ENCODE measurements around the gene ITGB1BP2.
"Not testable (repeated sequence)": the region's sequence is repeated elsewhere in the genome, so short reads cannot be mapped to it uniquely, and the experiment has no call there.

DNA sequence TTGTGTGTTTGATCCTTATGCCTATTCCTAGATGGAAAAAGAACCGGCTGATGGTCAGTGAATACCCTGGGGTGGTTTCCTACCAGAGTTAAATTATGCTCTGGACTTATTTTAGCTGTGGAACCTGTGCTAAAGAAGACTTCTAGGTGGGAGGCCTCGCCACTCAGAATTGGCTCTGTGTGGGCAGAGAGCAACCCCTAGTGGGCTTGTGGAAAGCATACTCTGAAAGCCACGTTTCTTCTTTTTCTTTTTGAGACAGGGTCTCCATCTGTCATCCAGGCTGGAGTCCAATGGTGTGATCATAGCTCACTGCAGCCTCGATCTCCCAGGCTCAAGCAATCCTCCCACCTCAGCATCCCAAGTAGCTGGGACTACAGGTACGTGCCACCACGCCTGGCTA is 48.3 kb downstream of the ITGB1BP2 start:
- TF ChIP-seq CEBPB (IDR thresholded peaks at IDR 0.05; ENCODE audit: borderline replicate concordance, low read depth, low read length); TBL1XR1 (IDR thresholded peaks at IDR 0.05; ENCODE audit: borderline replicate concordance, low read length, partially characterized antibody); SAFB2 (CRISPR knock-in tag; IDR thresholded peaks at IDR 0.05; ENCODE audit: borderline replicate concordance, low read depth); NR3C1 (CRISPR knock-in tag; IDR thresholded peaks at IDR 0.05); ZBTB8A (CRISPR knock-in tag; IDR thresholded peaks at IDR 0.05; ENCODE audit: borderline replicate concordance, low read depth); POLR2AphosphoS2 (IDR thresholded peaks at IDR 0.05; ENCODE audit: low read depth, low read length); EP300 (IDR thresholded peaks at IDR 0.05; ENCODE audit: low read depth in 2 of 2, low read length in 2 of 2); EP300 (CRISPR knock-in tag; IDR thresholded peaks at IDR 0.05; ENCODE audit: borderline replicate concordance); POLR2A (IDR thresholded peaks at IDR 0.05; ENCODE audit: insufficient read depth in 1 of 2, low read depth in 2 of 2, low read length in 2 of 2): not testable (repeated sequence)
- TF ChIP-seq, protein P1, sequence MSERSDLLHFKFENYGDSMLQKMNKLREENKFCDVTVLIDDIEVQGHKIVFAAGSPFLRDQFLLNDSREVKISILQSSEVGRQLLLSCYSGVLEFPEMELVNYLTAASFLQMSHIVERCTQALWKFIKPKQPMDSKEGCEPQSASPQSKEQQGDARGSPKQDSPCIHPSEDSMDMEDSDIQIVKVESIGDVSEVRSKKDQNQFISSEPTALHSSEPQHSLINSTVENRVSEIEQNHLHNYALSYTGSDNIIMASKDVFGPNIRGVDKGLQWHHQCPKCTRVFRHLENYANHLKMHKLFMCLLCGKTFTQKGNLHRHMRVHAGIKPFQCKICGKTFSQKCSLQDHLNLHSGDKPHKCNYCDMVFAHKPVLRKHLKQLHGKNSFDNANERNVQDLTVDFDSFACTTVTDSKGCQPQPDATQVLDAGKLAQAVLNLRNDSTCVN (CRISPR knock-in tag; IDR thresholded peaks at IDR 0.05; ENCODE audit: borderline replicate concordance), result not testable (repeated sequence)
- TF ChIP-seq, protein P2, sequence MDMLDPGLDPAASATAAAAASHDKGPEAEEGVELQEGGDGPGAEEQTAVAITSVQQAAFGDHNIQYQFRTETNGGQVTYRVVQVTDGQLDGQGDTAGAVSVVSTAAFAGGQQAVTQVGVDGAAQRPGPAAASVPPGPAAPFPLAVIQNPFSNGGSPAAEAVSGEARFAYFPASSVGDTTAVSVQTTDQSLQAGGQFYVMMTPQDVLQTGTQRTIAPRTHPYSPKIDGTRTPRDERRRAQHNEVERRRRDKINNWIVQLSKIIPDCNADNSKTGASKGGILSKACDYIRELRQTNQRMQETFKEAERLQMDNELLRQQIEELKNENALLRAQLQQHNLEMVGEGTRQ (IDR thresholded peaks at IDR 0.05; ENCODE audit: low read depth, low read length), result not testable (repeated sequence)
- TF ChIP-seq, protein P2 (CRISPR knock-in tag; IDR thresholded peaks at IDR 0.05; ENCODE audit: borderline replicate concordance), result not testable (repeated sequence)
